HEK293T (cell line): ENCODE measurements around the gene GRAMD4.

Experiments used
- CTBP1 ChIP-seq: fragments of 450-650 bp; IDR thresholded peaks from 2 replicates; pipeline ENCODE4 v1.6.1; 2016; ENCODE audit warnings: borderline replicate concordance
- ELF4 ChIP-seq: fragments of 450-650 bp; IDR thresholded peaks from 2 replicates; pipeline ENCODE4 v1.6.1; 2017; ENCODE audit warnings: antibody characterized with exemption
- FOXM1 ChIP-seq: fragments of 450-650 bp; IDR thresholded peaks from 2 replicates; pipeline ENCODE4 v1.6.1; 2017; ENCODE audit warnings: mild to moderate bottlenecking, borderline replicate concordance
- HDGF ChIP-seq: fragments of 450-650 bp; IDR thresholded peaks from 2 replicates; pipeline ENCODE4 v1.6.1; 2017; ENCODE audit warnings: antibody characterized with exemption, borderline replicate concordance
- NFRKB ChIP-seq: fragments of 450-650 bp; IDR thresholded peaks from 2 replicates; pipeline ENCODE4 v1.6.1; 2016; ENCODE audit warnings: mild to moderate bottlenecking, moderate library complexity
- PKNOX1 ChIP-seq: fragments of 450-650 bp; IDR thresholded peaks from 2 replicates; pipeline ENCODE4 v1.6.1; 2016
- SP1 ChIP-seq: fragments of 450-650 bp; IDR thresholded peaks from 2 replicates; pipeline ENCODE4 v1.6.1; 2017

- no peak for TF ChIP-seq SP1
- TF ChIP-seq FOXM1, result no peak
- TF ChIP-seq ELF4, result no peak
- TF ChIP-seq PKNOX1, result no peak
- TF ChIP-seq CTBP1, result no peak
- no peak for TF ChIP-seq HDGF
- TF ChIP-seq NFRKB, result no peak
Observed at GRCh38 chr22:46690146-46690545, 70.0 kb downstream of the GRAMD4 start.
